GM21360 (cell line): ENCODE results near the gene VWA2.
A peak's percentile ranks its signal among the peaks of the same experiment; 100 is the strongest.

ENCODE experiments used
- ATAC-seq: cut with Tn5 transposase; IDR thresholded peaks from one replicate; pipeline ENCODE4 v1.9.1; 2021; ENCODE audit warnings: mild to moderate bottlenecking, moderate library complexity; ENCODE audit not compliant: unreplicated experiment

VWA2 gene

GRCh38 chr10:114293075-114293474 is 54.0 kb downstream of the VWA2 start:
- ATAC-seq: no peak

DNA sequence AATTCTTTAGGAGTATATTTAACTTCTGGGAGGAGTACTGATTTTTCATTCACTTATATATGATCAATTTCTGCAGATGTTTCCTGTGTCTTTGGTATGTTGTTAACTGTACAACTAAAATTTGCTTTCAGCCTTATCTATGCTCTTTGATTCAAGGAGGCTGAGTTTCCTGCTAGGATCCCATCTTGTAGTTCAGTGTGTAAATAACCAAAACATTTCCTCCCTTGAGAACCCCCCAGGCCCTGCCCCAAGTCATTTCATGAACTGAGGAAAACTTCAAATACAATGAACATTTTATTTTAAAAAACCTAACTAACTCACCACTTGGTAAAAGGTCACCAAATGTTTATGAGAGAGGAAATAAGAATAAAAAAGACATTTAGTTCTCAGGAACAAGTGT is 55.5 kb downstream of the VWA2 start:
- no peak for ATAC-seq

GRCh38 chr10:114295393-114295792 is 56.3 kb downstream of the VWA2 start:
- no peak for ATAC-seq

DNA sequence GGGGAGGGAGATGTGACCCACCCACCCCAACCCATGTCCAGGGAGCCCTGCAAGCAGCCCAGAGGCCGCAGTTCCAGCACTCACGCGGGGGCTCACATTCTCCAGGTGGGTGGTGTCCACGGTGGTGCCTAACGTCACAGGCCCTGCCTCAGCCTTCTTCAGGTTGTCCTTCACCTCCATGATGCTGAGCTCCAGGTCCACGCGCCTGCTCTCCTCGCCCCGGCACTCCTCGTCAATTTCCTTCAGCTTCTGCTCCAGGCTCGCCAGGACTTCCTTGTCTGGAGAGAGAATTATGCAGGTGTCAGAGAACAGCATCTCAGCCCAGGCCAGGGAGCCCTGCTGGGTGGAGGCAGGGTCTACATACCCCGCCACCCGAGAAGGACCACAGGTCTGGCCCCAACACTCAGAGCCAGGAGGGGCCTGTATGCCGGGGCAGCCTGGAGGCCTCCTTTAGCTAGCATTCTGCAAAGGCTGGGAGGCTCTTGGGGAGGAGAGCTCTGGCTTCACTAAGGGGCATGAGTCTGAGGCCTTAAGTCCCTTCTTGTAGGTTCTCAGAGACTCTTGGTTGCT is 58.2 kb downstream of the VWA2 start:
- no peak for ATAC-seq

DNA sequence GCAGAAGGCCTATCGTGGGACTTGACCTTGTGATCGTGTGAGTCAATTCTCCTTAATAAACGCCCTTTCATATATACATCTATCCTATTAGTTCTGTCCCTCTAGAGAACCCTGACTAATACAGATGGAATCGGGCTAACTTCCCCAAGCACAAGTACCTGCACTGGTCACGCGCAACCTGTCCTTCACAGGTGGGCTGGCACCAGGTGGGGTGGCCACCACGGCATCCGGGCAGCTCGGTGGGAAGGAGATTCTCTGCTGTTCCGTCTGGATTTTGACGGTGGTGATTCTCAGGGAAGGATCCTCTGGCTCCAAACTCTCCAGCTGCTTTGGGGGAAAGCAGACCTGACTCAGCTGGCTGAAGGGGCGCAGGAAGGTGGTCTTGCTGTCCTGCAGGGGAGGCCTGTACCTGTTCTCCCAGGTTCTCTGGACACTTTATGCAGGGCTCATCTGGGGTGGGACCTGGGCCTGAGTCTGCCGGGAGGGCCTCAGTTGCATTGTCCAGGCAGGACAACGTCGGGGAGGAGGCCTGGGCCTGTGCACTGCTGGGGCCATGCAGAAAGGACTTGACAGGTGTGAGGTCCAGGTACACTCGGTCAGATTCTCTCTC is 61.1 kb downstream of the VWA2 start:
- no peak for ATAC-seq

GRCh38 chr10:114301177-114301576 is 62.1 kb downstream of the VWA2 start:
- no peak for ATAC-seq

DNA sequence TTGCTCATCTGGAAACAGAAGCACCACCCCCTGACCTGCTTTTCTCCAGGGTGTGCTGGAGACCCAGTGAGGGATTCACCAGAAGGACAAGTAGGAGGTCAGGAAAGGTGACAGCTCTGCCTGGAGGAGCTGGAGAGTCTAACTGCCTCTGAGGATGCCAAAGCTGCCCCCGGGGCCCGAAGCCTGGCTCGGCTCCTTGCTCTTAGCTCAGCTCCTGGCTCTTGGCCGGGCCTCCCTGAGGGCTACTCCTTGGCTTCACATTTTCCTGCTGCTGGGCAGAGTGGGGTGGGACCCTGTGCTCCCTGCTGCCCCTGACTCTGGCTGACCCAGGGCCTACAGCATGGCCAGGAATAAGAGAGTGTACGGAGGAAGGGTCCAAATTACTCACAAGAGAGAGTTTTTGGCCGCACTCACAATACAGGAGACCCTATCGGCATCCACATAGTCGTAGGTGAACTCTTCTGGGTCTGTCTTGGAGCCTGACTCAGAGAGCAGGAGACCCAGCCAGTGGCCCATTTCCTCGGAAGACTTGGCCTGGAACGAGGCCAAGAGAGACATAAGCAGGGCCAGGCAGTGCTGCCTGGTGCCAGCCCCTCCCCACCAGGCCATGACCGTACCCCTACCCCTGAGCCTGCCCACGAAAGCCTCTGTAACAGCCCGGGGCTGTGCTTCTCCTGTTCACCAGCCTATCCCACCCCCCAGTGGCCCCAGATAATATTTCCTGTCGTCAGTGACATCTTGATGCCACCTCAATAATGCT is 63.1 kb downstream of the VWA2 start:
- ATAC-seq: no peak

- ATAC-seq: no peak
These were observed 64.5 kb downstream of the VWA2 start for GRCh38 chr10:114303556-114303955.

GRCh38 chr10:114304017-114304570 is 65.0 kb downstream of the VWA2 start:
- ATAC-seq: peak; percentile 78

- peak; percentile 69 for ATAC-seq
These were observed 65.7 kb downstream of the VWA2 start for GRCh38 chr10:114304571-114305421.

GRCh38 chr10:114305521-114305925 is 66.5 kb downstream of the VWA2 start:
- ATAC-seq: no peak

- no peak for ATAC-seq
These were observed 67.3 kb downstream of the VWA2 start for GRCh38 chr10:114306116-114306973.

DNA sequence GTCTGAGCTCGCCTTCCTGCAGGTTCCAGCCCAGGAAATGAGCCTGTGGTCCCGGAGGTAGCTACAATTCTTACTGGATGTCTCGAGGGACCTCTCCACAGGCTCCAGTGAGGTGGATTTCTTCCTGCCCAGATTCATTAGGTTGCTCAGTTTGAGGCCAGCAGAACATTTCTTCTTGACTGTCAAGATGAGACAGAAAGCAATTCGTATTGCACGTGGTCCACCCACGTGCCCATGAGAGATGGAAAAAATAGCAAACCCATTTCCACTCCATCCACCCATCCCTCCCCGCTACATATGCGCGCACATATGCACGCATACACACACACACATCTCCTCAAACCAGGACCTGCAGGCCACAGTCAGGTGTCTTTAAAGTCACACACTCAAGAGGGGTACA is 68.7 kb downstream of the VWA2 start:
- ATAC-seq: no peak

DNA sequence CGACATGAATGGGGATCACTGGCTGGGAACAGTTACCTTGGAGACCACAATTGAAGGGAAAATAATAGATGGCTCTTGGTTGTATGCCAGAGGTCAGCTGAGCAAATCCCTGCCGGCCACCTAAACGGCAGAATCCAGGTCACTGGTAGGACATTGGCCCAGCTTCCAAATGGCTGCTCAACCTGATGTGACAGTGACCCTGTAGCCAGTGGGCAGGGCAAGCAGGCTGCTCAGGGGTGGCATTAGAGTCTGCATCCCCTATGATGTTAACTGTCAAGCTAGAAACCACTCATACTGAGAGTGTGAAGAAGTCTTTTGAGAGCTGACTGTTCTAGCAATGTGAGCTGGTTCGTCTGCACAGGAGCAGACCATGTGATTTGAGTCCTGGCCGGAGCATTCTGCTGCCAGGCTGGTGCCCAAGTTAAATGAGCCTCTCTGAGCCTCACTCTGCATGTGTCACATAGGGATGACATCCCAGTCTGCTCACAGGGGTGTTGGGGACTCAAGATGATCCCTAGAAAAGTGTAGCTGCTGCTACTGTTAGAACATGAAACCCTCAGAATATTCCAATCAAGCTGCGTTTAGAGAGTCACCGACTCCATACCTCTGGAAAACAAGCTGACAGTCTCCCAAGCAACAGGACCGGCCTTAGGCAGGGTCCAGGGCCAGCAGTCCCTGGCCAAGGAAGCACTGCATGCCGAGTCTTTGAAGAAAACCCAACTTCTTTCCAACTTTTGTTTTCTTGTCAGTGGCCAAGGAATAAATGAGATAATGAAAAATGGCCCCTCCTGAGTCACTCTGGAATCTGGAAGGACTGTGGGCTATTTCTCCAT is 69.7 kb downstream of the VWA2 start:
- ATAC-seq: no peak

DNA sequence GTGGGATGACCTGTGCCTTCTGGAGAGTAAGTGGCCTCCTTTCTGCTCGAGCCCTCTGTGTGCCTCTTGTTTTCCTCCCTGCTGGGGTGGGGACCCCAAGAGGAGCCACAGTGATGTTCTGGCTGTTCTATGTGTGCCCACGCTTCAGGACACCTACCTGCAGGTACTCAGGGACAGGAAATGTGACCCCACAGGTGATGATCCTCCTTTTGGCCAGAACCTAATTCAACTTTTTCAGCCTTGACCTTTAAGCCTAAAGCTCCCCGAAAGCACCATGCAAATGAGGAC is 70.3 kb downstream of the VWA2 start:
- no peak for ATAC-seq

DNA sequence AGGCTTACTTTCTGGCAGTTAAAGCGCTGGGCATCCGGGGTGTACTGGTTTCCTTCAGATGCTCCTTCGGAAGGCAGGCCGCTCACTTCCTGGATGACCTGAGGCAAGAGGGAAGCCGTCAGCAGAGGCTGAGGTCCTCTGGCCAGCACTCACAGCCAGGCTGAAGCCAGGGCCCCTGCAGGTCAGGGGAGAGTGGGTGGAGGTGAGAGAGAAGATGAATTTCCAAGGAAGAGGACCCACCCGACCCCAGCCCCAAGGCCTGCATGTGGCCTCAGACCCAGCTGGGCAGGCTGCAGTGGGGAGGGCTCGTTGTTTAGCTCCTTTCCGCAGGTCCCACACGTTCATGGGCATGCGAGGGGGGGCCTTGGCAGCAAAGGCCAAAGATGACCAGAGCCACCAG is 71.3 kb downstream of the VWA2 start:
- no peak for ATAC-seq

- no peak for ATAC-seq
These were observed 72.0 kb downstream of the VWA2 start for GRCh38 chr10:114311023-114311422.

DNA sequence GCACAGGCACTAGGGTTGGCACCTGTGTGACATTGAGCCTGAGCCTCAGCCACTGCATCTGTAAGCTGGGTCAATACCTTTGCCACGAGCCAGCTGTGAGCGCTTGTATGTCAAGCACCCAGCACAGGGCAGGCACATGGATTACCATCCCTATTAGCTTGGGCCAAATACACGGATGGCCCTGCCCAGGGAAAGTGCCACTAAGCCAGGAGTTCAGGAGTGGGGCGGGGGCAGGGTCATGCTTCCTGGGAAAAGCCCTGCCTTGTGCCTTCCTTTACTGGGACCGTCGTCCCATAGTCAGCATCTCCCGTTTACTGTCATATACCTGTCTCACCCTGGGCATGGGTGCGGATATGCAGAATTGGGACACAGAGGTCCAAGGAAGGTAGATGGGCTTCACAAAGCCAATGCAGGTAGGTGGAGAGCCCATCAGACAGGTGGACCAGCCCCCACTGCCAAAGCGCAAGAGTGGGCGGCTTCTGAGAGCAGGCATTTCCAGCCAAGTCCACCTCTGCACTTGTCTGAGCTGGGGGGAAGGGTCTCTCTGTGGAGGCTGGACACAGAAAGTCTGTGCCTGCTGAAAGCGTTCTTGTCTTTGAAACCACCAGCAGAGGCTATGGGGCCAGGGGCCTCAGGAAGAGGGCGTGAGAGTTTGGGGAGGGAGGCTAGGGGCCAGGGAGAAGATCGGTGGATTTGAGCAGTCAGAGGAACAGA is 72.6 kb downstream of the VWA2 start:
- no peak for ATAC-seq

DNA sequence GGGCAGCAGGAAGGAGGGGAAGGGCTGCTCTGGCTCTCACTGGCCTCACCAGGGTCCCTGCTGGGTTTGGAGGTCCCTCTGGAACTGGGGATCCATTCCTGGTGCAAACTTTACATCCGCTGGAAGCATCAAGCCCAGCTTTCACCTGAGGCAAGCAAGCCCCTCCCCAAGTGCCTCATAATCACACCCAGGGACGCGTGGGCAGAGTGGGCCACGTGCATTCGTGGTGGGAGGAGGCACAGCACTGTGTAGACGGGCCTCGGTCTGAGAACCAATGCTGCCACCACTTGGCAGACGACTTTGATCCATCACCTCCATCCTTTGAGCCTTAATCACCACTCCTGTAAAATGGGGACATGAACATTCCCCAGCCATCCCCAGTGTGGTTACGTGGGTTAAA is 74.1 kb downstream of the VWA2 start:
- ATAC-seq: no peak
